ENCODE measurements around the gene PUS7.

DNA sequence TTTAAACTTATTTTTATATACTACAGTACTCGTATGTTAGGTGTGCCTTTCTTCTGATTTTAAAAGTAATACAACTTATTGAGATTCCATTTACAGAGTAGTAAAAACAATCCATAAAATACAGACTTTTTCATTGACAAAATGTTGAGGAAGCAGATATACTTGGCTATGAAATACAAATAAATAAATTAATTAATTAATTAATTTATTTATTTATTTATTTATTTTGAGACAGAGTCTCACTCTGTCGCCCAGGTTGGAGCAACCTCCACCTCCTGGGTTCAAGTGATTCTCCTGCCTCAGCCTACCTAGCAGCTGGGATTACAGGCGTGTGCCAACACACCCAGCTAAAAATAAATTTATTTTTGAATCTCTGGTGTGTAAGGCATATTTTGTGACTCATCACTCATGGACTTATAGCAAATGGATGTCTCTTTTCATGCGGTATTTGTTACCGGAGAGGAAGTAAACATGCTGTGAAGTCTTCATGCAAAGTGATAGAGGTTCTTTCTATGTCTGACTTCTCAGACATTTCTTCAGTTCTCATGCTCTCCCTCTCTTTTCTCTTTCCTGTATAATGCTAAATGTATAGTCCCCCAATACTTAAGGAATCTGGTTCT is 113.2 kb downstream of the PUS7 start:
- no peak for TF ChIP-seq POLR2A (IDR thresholded peaks at IDR 0.05)
- TF ChIP-seq, protein P1, sequence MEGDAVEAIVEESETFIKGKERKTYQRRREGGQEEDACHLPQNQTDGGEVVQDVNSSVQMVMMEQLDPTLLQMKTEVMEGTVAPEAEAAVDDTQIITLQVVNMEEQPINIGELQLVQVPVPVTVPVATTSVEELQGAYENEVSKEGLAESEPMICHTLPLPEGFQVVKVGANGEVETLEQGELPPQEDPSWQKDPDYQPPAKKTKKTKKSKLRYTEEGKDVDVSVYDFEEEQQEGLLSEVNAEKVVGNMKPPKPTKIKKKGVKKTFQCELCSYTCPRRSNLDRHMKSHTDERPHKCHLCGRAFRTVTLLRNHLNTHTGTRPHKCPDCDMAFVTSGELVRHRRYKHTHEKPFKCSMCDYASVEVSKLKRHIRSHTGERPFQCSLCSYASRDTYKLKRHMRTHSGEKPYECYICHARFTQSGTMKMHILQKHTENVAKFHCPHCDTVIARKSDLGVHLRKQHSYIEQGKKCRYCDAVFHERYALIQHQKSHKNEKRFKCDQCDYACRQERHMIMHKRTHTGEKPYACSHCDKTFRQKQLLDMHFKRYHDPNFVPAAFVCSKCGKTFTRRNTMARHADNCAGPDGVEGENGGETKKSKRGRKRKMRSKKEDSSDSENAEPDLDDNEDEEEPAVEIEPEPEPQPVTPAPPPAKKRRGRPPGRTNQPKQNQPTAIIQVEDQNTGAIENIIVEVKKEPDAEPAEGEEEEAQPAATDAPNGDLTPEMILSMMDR (IDR thresholded peaks at IDR 0.05) = no peak
- no peak for TF ChIP-seq POLR2AphosphoS5 (IDR thresholded peaks at IDR 0.05)

All from prostate gland (tissue), 2 donors.